ENCODE results near the gene SEMA3C. TPM values are rescaled to one million over a fixed set of nuclear protein-coding genes. Genes with fewer than 3 reads are reported as not detected.

The SEMA3C gene
- total RNA-seq, 2 donors from 2014 or later: not detected

GRCh38 chr7:80895056-80895455, 23.8 kb downstream of the SEMA3C start:
- ATAC-seq (replicated peaks in 1 of 2) (no peak), DNase-seq (no peak)
- Mint-ChIP-seq H3K4me3 (no peak overlapping the region), H3K27me3 (ENCODE audit: low read depth) (no peaks in the 10 kb centered on the region), H3K9me3 (no peaks in the 10 kb centered on the region), H3K4me1 (ENCODE audit: low read depth) (no peaks in the 10 kb centered on the region), H3K36me3 (ENCODE audit: insufficient read depth in 2 of 2) (peaks cover 0 to 2% of the 10 kb centered on the region in 2 donors), H3K27ac (no peak overlapping the region)

- no peak for DNase-seq
- Mint-ChIP-seq H3K4me1 (ENCODE audit: low read depth) (no peaks in the 10 kb centered on the region), H3K36me3 (ENCODE audit: insufficient read depth in 2 of 2) (no peaks in the 10 kb centered on the region), H3K27ac (no peak overlapping the region), H3K4me3 (no peak overlapping the region), H3K9me3 (no peaks in the 10 kb centered on the region), H3K27me3 (ENCODE audit: low read depth) (no peaks in the 10 kb centered on the region)
- ATAC-seq (replicated peaks in 1 of 2): no peak
These were observed 27.6 kb downstream of the SEMA3C start for GRCh38 chr7:80891259-80891544.

- DNase-seq (no peak), ATAC-seq (replicated peaks in 1 of 2) (no peak)
- H3K27ac Mint-ChIP-seq: no peak overlapping the region
- H3K36me3 Mint-ChIP-seq (ENCODE audit: insufficient read depth in 2 of 2): no peaks in the 10 kb centered on the region
- H3K9me3 Mint-ChIP-seq: no peaks in the 10 kb centered on the region
- no peak overlapping the region for H3K4me3 Mint-ChIP-seq
- H3K4me1 Mint-ChIP-seq (ENCODE audit: low read depth): no peaks in the 10 kb centered on the region
- no peaks in the 10 kb centered on the region for H3K27me3 Mint-ChIP-seq (ENCODE audit: low read depth)
These were observed 28.2 kb downstream of the SEMA3C start for GRCh38 chr7:80890426-80891258.

DNA sequence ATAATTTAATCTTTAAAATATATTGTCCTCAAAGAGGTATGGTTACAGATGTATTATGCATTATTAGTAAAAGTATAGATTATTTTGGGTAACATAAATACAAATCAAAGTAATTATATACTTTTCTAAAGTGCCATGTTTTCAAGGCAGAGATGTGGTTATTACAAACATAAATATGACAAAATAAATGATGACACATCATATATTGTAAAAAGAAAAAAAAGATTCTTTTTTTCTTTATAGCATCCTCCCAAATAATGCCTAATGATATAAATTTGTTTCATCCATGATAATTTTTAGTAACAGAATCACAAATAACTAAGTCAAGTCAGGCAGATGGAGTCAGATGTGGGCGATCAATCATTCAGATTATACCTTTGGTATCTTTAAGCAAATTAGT, 29.3 kb downstream of the SEMA3C start:
- DNase-seq: no peak
- H3K27ac Mint-ChIP-seq: no peak overlapping the region

DNA sequence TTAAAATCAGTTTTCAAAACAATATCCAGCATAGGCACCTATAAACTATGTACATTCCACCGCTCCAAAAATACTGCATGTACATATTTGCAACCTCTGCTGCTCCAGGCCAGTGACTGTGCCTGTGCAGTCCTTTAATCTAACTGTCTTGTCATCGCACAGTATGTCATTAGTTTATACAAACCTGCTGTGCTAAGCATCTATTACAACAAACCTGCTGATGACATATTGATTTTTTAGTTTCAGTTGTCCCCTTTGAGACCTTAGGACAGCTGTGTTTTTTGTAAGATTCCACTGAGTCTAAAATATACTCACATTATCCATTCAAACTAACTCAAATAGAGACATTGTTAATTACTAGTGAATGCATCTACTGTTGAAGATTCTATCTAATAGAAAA, 33.1 kb downstream of the SEMA3C start:
- ATAC-seq (replicated peaks in 1 of 2) (no peak), DNase-seq (no peak)
- no peaks in the 10 kb centered on the region for H3K36me3 Mint-ChIP-seq (ENCODE audit: insufficient read depth in 2 of 2)
- peaks cover 0 to 2% of the 10 kb centered on the region in 2 donors for H3K9me3 Mint-ChIP-seq
- H3K4me3 Mint-ChIP-seq: no peak overlapping the region
- H3K27ac Mint-ChIP-seq: no peak overlapping the region
- H3K27me3 Mint-ChIP-seq (ENCODE audit: low read depth): no peaks in the 10 kb centered on the region
- H3K4me1 Mint-ChIP-seq (ENCODE audit: low read depth): no peaks in the 10 kb centered on the region

More for the DNA sequence above, 29.3 kb downstream of the SEMA3C start:
- no peaks in the 10 kb centered on the region for H3K36me3 Mint-ChIP-seq (ENCODE audit: insufficient read depth in 2 of 2)
- H3K4me3 Mint-ChIP-seq: no peak overlapping the region
- H3K27me3 Mint-ChIP-seq (ENCODE audit: low read depth): no peaks in the 10 kb centered on the region
- no peak for ATAC-seq (replicated peaks in 1 of 2)
- H3K4me1 Mint-ChIP-seq (ENCODE audit: low read depth): no peaks in the 10 kb centered on the region
- no peaks in the 10 kb centered on the region for H3K9me3 Mint-ChIP-seq

DNA sequence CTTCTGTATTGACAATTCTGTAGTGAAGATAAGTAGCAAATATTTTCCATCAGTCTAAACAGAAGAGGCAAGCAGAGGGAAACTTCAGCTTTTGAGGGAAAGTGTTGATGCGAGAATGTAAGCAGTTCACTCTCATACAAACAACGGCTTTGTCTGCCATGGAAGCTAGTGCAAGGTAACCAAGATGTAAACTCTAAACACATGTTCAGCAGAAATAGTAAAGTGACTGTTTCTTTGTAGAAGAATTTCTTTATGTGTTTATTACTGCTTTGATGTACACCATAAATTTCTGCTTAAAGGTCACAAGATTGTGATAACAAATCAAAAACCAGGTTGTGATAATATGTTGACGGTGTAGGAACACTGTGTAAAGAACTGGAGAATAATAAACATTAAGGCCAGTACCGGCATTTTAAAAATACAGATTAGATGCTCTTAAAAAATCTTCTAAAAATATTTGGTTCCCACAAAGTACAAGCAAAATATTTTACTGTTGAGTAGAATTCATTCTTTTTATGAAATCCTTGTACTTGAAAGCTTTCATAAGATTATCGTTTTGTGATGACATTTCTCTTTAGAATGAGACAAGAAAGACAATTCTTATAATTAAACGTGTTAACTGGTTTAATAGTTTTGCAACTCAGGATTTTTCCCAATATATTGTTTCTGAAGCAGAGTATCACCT, 34.2 kb downstream of the SEMA3C start:
- no peak for ATAC-seq (replicated peaks in 1 of 2)
- Mint-ChIP-seq H3K4me1 (ENCODE audit: low read depth) (no peaks in the 10 kb centered on the region), H3K36me3 (ENCODE audit: insufficient read depth in 2 of 2) (no peaks in the 10 kb centered on the region), H3K27me3 (ENCODE audit: low read depth) (no peaks in the 10 kb centered on the region), H3K27ac (no peak overlapping the region), H3K9me3 (peaks cover 0 to 2% of the 10 kb centered on the region in 2 donors), H3K4me3 (no peak overlapping the region)
- DNase-seq: no peak

GRCh38 chr7:80883154-80884025, 35.5 kb downstream of the SEMA3C start:
- no peak overlapping the region for H3K27ac Mint-ChIP-seq

GRCh38 chr7:80882213-80882801, 36.5 kb downstream of the SEMA3C start:
- DNase-seq (no peak), ATAC-seq (replicated peaks in 1 of 2) (no peak)
- Mint-ChIP-seq H3K4me3 (no peak overlapping the region), H3K27me3 (ENCODE audit: low read depth) (no peaks in the 10 kb centered on the region), H3K36me3 (ENCODE audit: insufficient read depth in 2 of 2) (no peaks in the 10 kb centered on the region), H3K4me1 (ENCODE audit: low read depth) (no peaks in the 10 kb centered on the region), H3K9me3 (peaks cover 0 to 2% of the 10 kb centered on the region in 2 donors), H3K27ac (no peak overlapping the region)

More at GRCh38 chr7:80883154-80884025, 35.5 kb downstream of the SEMA3C start:
- Mint-ChIP-seq H3K27me3 (ENCODE audit: low read depth) (no peaks in the 10 kb centered on the region), H3K9me3 (peaks cover 0 to 2% of the 10 kb centered on the region in 2 donors), H3K4me1 (ENCODE audit: low read depth) (no peaks in the 10 kb centered on the region), H3K36me3 (ENCODE audit: insufficient read depth in 2 of 2) (no peaks in the 10 kb centered on the region), H3K4me3 (no peak overlapping the region)
- DNase-seq (no peak), ATAC-seq (replicated peaks in 1 of 2) (no peak)

DNA sequence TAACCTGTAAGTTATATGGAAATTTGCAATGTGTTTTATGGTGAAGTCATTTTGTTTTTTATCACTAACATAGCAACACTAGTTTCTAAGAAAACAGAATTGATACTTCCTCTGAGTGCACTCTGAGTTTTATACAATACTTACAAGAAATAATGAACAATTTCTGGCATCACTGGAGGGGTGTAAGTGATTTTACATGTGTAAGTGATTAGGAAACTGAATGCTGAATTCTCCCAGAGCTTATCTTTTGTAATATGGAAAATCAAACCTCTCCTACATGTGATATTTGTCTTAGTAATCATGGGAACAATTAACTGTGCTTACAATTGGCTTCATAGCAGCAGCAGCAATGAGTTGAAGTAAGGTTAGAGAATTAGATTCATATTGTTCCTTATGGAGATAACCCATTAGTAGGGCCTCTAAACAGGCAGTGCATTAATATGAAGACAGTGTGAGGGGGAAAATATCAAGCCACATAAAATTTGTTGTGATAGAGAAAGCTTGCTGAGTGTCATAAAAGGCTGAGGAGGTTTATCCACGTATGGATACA, 37.4 kb downstream of the SEMA3C start:
- Mint-ChIP-seq H3K27me3 (ENCODE audit: low read depth) (no peaks in the 10 kb centered on the region), H3K36me3 (ENCODE audit: insufficient read depth in 2 of 2) (no peaks in the 10 kb centered on the region), H3K4me1 (ENCODE audit: low read depth) (no peaks in the 10 kb centered on the region)

GRCh38 chr7:80879849-80880248, 39.0 kb downstream of the SEMA3C start:
- no peak overlapping the region for H3K4me3 Mint-ChIP-seq
- no peaks in the 10 kb centered on the region for H3K36me3 Mint-ChIP-seq (ENCODE audit: insufficient read depth in 2 of 2)
- ATAC-seq (replicated peaks in 1 of 2) (no peak), DNase-seq (no peak)
- H3K9me3 Mint-ChIP-seq: peaks cover 0 to 2% of the 10 kb centered on the region in 2 donors
- no peaks in the 10 kb centered on the region for H3K4me1 Mint-ChIP-seq (ENCODE audit: low read depth)
- no peak overlapping the region for H3K27ac Mint-ChIP-seq
- no peaks in the 10 kb centered on the region for H3K27me3 Mint-ChIP-seq (ENCODE audit: low read depth)

More for the DNA sequence above, 37.4 kb downstream of the SEMA3C start:
- ATAC-seq (replicated peaks in 1 of 2) (no peak), DNase-seq (no peak)
- H3K9me3 Mint-ChIP-seq: peaks cover 0 to 2% of the 10 kb centered on the region in 2 donors
- no peak overlapping the region for H3K4me3 Mint-ChIP-seq
- no peak overlapping the region for H3K27ac Mint-ChIP-seq

DNA sequence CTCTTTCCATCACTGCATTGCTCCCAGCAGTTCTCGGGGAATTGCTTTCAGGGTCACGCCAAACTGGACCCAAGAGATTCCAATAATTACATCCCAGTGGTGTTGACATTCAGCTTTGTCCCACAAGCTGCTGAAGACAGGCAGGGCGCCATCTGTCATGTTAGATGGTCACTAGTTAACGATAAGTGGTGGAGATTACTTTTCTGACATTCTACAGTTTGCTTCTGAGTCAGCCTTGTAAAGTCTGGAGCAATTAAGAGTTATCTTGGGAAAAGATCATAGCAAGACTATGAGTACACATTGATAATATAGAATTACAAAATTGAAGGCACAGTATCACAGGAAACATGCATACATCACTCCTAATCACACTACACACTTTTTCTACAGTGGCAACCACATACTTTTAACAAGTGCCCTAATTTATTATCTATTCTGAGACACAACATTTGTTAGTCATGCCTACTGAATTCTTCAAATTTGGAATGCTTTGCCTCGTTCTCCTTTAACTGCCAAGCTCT, 41.9 kb downstream of the SEMA3C start:
- no peak for DNase-seq
- no peaks in the 10 kb centered on the region for H3K4me1 Mint-ChIP-seq (ENCODE audit: low read depth)
- H3K27me3 Mint-ChIP-seq (ENCODE audit: low read depth): no peaks in the 10 kb centered on the region
- ATAC-seq (replicated peaks in 1 of 2): no peak
- no peak overlapping the region for H3K4me3 Mint-ChIP-seq
- no peaks in the 10 kb centered on the region for H3K36me3 Mint-ChIP-seq (ENCODE audit: insufficient read depth in 2 of 2)
- H3K9me3 Mint-ChIP-seq: peaks cover 2% of the 10 kb centered on the region in 2 donors
- no peak overlapping the region for H3K27ac Mint-ChIP-seq

GRCh38 chr7:80875537-80876120, 43.2 kb downstream of the SEMA3C start:
- no peaks in the 10 kb centered on the region for H3K4me1 Mint-ChIP-seq (ENCODE audit: low read depth)
- no peak for DNase-seq
- no peak for ATAC-seq (replicated peaks in 1 of 2)
- H3K4me3 Mint-ChIP-seq: no peak overlapping the region
- H3K36me3 Mint-ChIP-seq (ENCODE audit: insufficient read depth in 2 of 2): no peaks in the 10 kb centered on the region
- no peak overlapping the region for H3K27ac Mint-ChIP-seq
- peaks cover 0 to 2% of the 10 kb centered on the region in 2 donors for H3K9me3 Mint-ChIP-seq
- H3K27me3 Mint-ChIP-seq (ENCODE audit: low read depth): no peaks in the 10 kb centered on the region

Measured in activated T-cell treated with anti-CD3 and anti-CD28 coated beads, Interleukin-2, amount 50 U/mL, for 72 hours (primary cell).